ENCODE results near the gene SMIM36. TPM values are rescaled to one million over a fixed set of nuclear protein-coding genes. Genes with fewer than 3 reads are reported as not detected.

The SMIM36 gene
- total RNA-seq, 2 experiments from 2014 or later, result not detected

- POLR2A ChIA-PET, result no interaction called here
- no peak overlapping the region for H3K4me3 Mint-ChIP-seq
Observed at GRCh38 chr17:55418369-55419268, 92.6 kb downstream of the SMIM36 start.

GRCh38 chr17:55417411-55418268 lies 93.6 kb downstream of the SMIM36 start:
- H3K27ac Mint-ChIP-seq, result peak overlapping the region; percentile 52
- ChIA-PET CTCF (interaction anchor here (0.6 to 1.2 kb wide), 2 partner anchors 10 to 73 kb away, joined by 3 to 4 read pairs; no protein-coding TSS in a partner anchor), POLR2A (no interaction called here)
- no peaks in the 10 kb centered on the region for H3K27me3 Mint-ChIP-seq
- H3K9me3 Mint-ChIP-seq (ENCODE audit: low read depth), result peaks cover 3% of the 10 kb centered on the region
- H3K36me3 Mint-ChIP-seq (ENCODE audit: low read depth), result peaks cover 16% of the 10 kb centered on the region
- intact Hi-C loops (cut with DNase I, micrococcal nuclease), result loop anchor here in 1 of 2 experiments (5.0 to 10.0 kb wide), 2 partner anchors 95 to 153 kb away; partner anchors contain the start of genes HLF and SMIM36
- H3K4me1 Mint-ChIP-seq, result peaks cover 42% of the 10 kb centered on the region
- ATAC-seq (no peak), DNase-seq (no peak)
- H3K4me3 Mint-ChIP-seq, result no peak overlapping the region

More at GRCh38 chr17:55418369-55419268, 92.6 kb downstream of the SMIM36 start:
- peaks cover 44% of the 10 kb centered on the region for H3K4me1 Mint-ChIP-seq
- intact Hi-C loops (cut with DNase I, micrococcal nuclease), result loop anchor here in 1 of 2 experiments (5.0 to 10.0 kb wide), 2 partner anchors 94 to 154 kb away; partner anchors contain the start of genes HLF and SMIM36
- CTCF ChIA-PET, result interaction anchor here (1.2 kb wide), 1 partner anchor 11 kb away, joined by 4 read pairs; no protein-coding TSS in a partner anchor
- ATAC-seq (no peak), DNase-seq (no peak)
- H3K27me3 Mint-ChIP-seq, result peaks cover 4% of the 10 kb centered on the region
- peak overlapping the region; percentile 89 for H3K27ac Mint-ChIP-seq
- H3K36me3 Mint-ChIP-seq (ENCODE audit: low read depth), result peaks cover 12% of the 10 kb centered on the region
- H3K9me3 Mint-ChIP-seq (ENCODE audit: low read depth), result peaks cover 3% of the 10 kb centered on the region

- Mint-ChIP-seq H3K4me1 (peaks cover 39% of the 10 kb centered on the region), H3K4me3 (no peak overlapping the region), H3K36me3 (ENCODE audit: low read depth) (peaks cover 16% of the 10 kb centered on the region), H3K27ac (no peak overlapping the region), H3K9me3 (ENCODE audit: low read depth) (peaks cover 3% of the 10 kb centered on the region), H3K27me3 (no peaks in the 10 kb centered on the region)
- ATAC-seq (peak; percentile 24), DNase-seq (no peak)
- POLR2A ChIA-PET, result no interaction called here
- CTCF ChIA-PET, result interaction anchor here (0.7 to 1.2 kb wide), 2 partner anchors 50 to 65 kb away, joined by 3 to 4 read pairs; no protein-coding TSS in a partner anchor
- intact Hi-C loops (cut with DNase I, micrococcal nuclease), result loop anchor here in 1 of 2 experiments (5.0 to 10.0 kb wide), 2 partner anchors 96 to 152 kb away; partner anchors contain the start of genes HLF and SMIM36
Observed at GRCh38 chr17:55416470-55417052, 94.7 kb downstream of the SMIM36 start.

- no peak for DNase-seq
- intact Hi-C loops (cut with DNase I, micrococcal nuclease), result loop anchor here in 1 of 2 experiments (5.0 to 10.0 kb wide), 2 partner anchors 96 to 151 kb away; partner anchors contain the start of genes HLF and SMIM36
- no peak overlapping the region for H3K4me3 Mint-ChIP-seq
- H3K9me3 Mint-ChIP-seq (ENCODE audit: low read depth), result peaks cover 3% of the 10 kb centered on the region
- no peaks in the 10 kb centered on the region for H3K27me3 Mint-ChIP-seq
- H3K27ac Mint-ChIP-seq, result no peak overlapping the region
- POLR2A ChIA-PET, result no interaction called here
- ATAC-seq, result no peak
- H3K4me1 Mint-ChIP-seq, result peaks cover 39% of the 10 kb centered on the region
- peaks cover 20% of the 10 kb centered on the region for H3K36me3 Mint-ChIP-seq (ENCODE audit: low read depth)
- CTCF ChIA-PET, result interaction anchor here (0.7 to 1.2 kb wide), 3 partner anchors 11 to 65 kb away, joined by 3 to 4 read pairs (median 3); no protein-coding TSS in a partner anchor
Observed at GRCh38 chr17:55416000-55416399, 95.3 kb downstream of the SMIM36 start.

- CTCF ChIA-PET, result no interaction called here
- Mint-ChIP-seq H3K4me1 (peaks cover 34% of the 10 kb centered on the region), H3K4me3 (no peak overlapping the region), H3K27me3 (no peaks in the 10 kb centered on the region), H3K9me3 (ENCODE audit: low read depth) (peaks cover 3% of the 10 kb centered on the region), H3K36me3 (ENCODE audit: low read depth) (peaks cover 27% of the 10 kb centered on the region), H3K27ac (no peak overlapping the region)
- intact Hi-C loops (cut with DNase I, micrococcal nuclease), result loop anchor here in 1 of 2 experiments (5.0 to 10.0 kb wide), 2 partner anchors 97 to 150 kb away; partner anchors contain the start of genes HLF and SMIM36
- no peak for ATAC-seq
- POLR2A ChIA-PET, result no interaction called here
- no peak for DNase-seq
Observed at GRCh38 chr17:55414983-55415382, 96.3 kb downstream of the SMIM36 start.

GRCh38 chr17:55413825-55414489 lies 97.3 kb downstream of the SMIM36 start:
- H3K36me3 Mint-ChIP-seq (ENCODE audit: low read depth), result peaks cover 34% of the 10 kb centered on the region
- H3K4me3 Mint-ChIP-seq, result no peak overlapping the region
- ATAC-seq (no peak), DNase-seq (no peak)
- H3K9me3 Mint-ChIP-seq (ENCODE audit: low read depth), result peaks cover 3% of the 10 kb centered on the region
- no peak overlapping the region for H3K27ac Mint-ChIP-seq
- ChIA-PET POLR2A (no interaction called here), CTCF (no interaction called here)
- peaks cover 23% of the 10 kb centered on the region for H3K4me1 Mint-ChIP-seq
- no peaks in the 10 kb centered on the region for H3K27me3 Mint-ChIP-seq
- intact Hi-C loops (cut with DNase I, micrococcal nuclease), result loop anchor here in 1 of 2 experiments (10.0 kb wide), 1 partner anchor 149 kb away; the partner anchor contains the start of gene HLF

GRCh38 chr17:55411463-55411855 lies 99.8 kb downstream of the SMIM36 start:
- ChIA-PET POLR2A (no interaction called here), CTCF (interaction anchor here (0.6 to 1.3 kb wide), 2 partner anchors 55 to 115 kb away, joined by 3 to 5 read pairs; no protein-coding TSS in a partner anchor)
- intact Hi-C loops (cut with DNase I, micrococcal nuclease), result loop anchor here in 1 of 2 experiments (10.0 kb wide), 1 partner anchor 147 kb away; the partner anchor contains the start of gene HLF
- Mint-ChIP-seq H3K27me3 (no peaks in the 10 kb centered on the region), H3K9me3 (ENCODE audit: low read depth) (no peaks in the 10 kb centered on the region), H3K36me3 (ENCODE audit: low read depth) (peaks cover 39% of the 10 kb centered on the region), H3K4me3 (no peak overlapping the region), H3K27ac (no peak overlapping the region), H3K4me1 (peaks cover 2% of the 10 kb centered on the region)
- DNase-seq, result no peak
- ATAC-seq, result no peak

GRCh38 chr17:55410722-55411462 lies 100.4 kb downstream of the SMIM36 start:
- H3K9me3 Mint-ChIP-seq (ENCODE audit: low read depth), result no peaks in the 10 kb centered on the region
- ATAC-seq (no peak), DNase-seq (no peak)
- CTCF ChIA-PET, result interaction anchor here (1.3 kb wide), 1 partner anchor 54 kb away, joined by 5 read pairs; no protein-coding TSS in a partner anchor
- no peak overlapping the region for H3K27ac Mint-ChIP-seq
- POLR2A ChIA-PET, result no interaction called here
- no peak overlapping the region for H3K4me3 Mint-ChIP-seq
- intact Hi-C loops (cut with DNase I, micrococcal nuclease), result loop anchor here in 1 of 2 experiments (10.0 kb wide), 1 partner anchor 146 kb away; the partner anchor contains the start of gene HLF
- no peaks in the 10 kb centered on the region for H3K4me1 Mint-ChIP-seq
- peaks cover 39% of the 10 kb centered on the region for H3K36me3 Mint-ChIP-seq (ENCODE audit: low read depth)
- no peaks in the 10 kb centered on the region for H3K27me3 Mint-ChIP-seq

- Mint-ChIP-seq H3K9me3 (ENCODE audit: low read depth) (no peaks in the 10 kb centered on the region), H3K27ac (no peak overlapping the region), H3K4me3 (no peak overlapping the region), H3K27me3 (no peaks in the 10 kb centered on the region), H3K36me3 (ENCODE audit: low read depth) (peaks cover 41% of the 10 kb centered on the region), H3K4me1 (no peaks in the 10 kb centered on the region)
- CTCF ChIA-PET, result no interaction called here
- DNase-seq, result no peak
- ATAC-seq, result no peak
- intact Hi-C loops (cut with DNase I, micrococcal nuclease), result no loop called here
- POLR2A ChIA-PET, result no interaction called here
Observed at GRCh38 chr17:55409030-55409800, 102.0 kb downstream of the SMIM36 start.

Data from activated CD4-positive, alpha-beta T cell treated with anti-CD3 and anti-CD28 coated beads for 36 hours (primary cell).